Measurements from ENCODE around the gene TMEM215.

The TMEM215 gene

GRCh38 chr9:32823551-32823950 is 40.2 kb downstream of the TMEM215 start:
- no peak overlapping the region for H3K4me2 ChIP-seq
- no peaks in the 10 kb centered on the region for H3K27me3 ChIP-seq
- H3K36me3 ChIP-seq: no peaks in the 10 kb centered on the region
- peaks cover 0 to 6% (median 0%) of the 10 kb centered on the region in 10 experiments; a peak in 1 of 20 replicates for H3K4me1 ChIP-seq
- H3K9ac ChIP-seq: no peak overlapping the region
- no peak for TF ChIP-seq Cebpa-rat (IDR thresholded peaks at IDR 0.05)
- no peaks in the 10 kb centered on the region for H4K20me1 ChIP-seq
- H3K27ac ChIP-seq: no peak overlapping the region
- no peak overlapping the region for H3K4me3 ChIP-seq
- no peaks in the 10 kb centered on the region for H3K9me3 ChIP-seq (replicated peaks in 1 of 11)

GRCh38 chr9:32825203-32825602 is 41.9 kb downstream of the TMEM215 start:
- no peaks in the 10 kb centered on the region for H4K20me1 ChIP-seq
- no peak overlapping the region for H3K4me3 ChIP-seq
- no peak overlapping the region for H3K9ac ChIP-seq
- H3K4me1 ChIP-seq: peaks cover 0 to 6% (median 0%) of the 10 kb centered on the region in 10 experiments; a peak in 1 of 20 replicates
- no peaks in the 10 kb centered on the region for H3K36me3 ChIP-seq
- H3K27me3 ChIP-seq: no peaks in the 10 kb centered on the region
- H3K9me3 ChIP-seq (replicated peaks in 1 of 11): no peaks in the 10 kb centered on the region
- no peak overlapping the region for H3K27ac ChIP-seq
- H3K4me2 ChIP-seq: no peak overlapping the region
- TF ChIP-seq Cebpa-rat (IDR thresholded peaks at IDR 0.05): no peak

- Histone ChIP-seq H3K36me3 (no peaks in the 10 kb centered on the region), H3K4me1 (0 out of 20 replicates have a peak, but pooled peaks cover 0 to 2% (median 0%) of the 10 kb centered on the region in 10 experiments), H3K9me3 (replicated peaks in 1 of 11) (no peaks in the 10 kb centered on the region), H3K4me2 (no peak overlapping the region), H3K9ac (no peak overlapping the region), H4K20me1 (no peaks in the 10 kb centered on the region), H3K27ac (no peak overlapping the region), H3K4me3 (no peak overlapping the region), H3K27me3 (no peaks in the 10 kb centered on the region)
- no peak for TF ChIP-seq Cebpa-rat (IDR thresholded peaks at IDR 0.05)
Measured at GRCh38 chr9:32828861-32829260, 45.5 kb downstream of the TMEM215 start.

GRCh38 chr9:32832346-32832745 is 49.0 kb downstream of the TMEM215 start:
- no peak for TF ChIP-seq Cebpa-rat (IDR thresholded peaks at IDR 0.05)
- H3K36me3 ChIP-seq: no peaks in the 10 kb centered on the region
- H3K9ac ChIP-seq: no peak overlapping the region
- no peak overlapping the region for H3K27ac ChIP-seq
- H3K4me3 ChIP-seq: no peak overlapping the region
- H3K4me1 ChIP-seq: no peaks in the 10 kb centered on the region
- no peaks in the 10 kb centered on the region for H3K27me3 ChIP-seq
- H4K20me1 ChIP-seq: no peaks in the 10 kb centered on the region
- H3K9me3 ChIP-seq (replicated peaks in 1 of 11): no peaks in the 10 kb centered on the region
- no peak overlapping the region for H3K4me2 ChIP-seq

Measured in BLaER1 treated with 17β-estradiol and CSF1 and Interleukin-3, amounts not matched to agents 10 nM and 100 nM (cell line).